Measurements from ENCODE around the gene KCTD2. TPM values are rescaled to one million over a fixed set of nuclear protein-coding genes. Genes with fewer than 3 reads are reported as not detected.

Gene KCTD2
- total and polyA plus RNA-seq, 2 of the 13 experiments (the other 11 are each of a cell fraction or from before 2014, with no cell fraction given), result 28.3 to 32.6 TPM

DNA sequence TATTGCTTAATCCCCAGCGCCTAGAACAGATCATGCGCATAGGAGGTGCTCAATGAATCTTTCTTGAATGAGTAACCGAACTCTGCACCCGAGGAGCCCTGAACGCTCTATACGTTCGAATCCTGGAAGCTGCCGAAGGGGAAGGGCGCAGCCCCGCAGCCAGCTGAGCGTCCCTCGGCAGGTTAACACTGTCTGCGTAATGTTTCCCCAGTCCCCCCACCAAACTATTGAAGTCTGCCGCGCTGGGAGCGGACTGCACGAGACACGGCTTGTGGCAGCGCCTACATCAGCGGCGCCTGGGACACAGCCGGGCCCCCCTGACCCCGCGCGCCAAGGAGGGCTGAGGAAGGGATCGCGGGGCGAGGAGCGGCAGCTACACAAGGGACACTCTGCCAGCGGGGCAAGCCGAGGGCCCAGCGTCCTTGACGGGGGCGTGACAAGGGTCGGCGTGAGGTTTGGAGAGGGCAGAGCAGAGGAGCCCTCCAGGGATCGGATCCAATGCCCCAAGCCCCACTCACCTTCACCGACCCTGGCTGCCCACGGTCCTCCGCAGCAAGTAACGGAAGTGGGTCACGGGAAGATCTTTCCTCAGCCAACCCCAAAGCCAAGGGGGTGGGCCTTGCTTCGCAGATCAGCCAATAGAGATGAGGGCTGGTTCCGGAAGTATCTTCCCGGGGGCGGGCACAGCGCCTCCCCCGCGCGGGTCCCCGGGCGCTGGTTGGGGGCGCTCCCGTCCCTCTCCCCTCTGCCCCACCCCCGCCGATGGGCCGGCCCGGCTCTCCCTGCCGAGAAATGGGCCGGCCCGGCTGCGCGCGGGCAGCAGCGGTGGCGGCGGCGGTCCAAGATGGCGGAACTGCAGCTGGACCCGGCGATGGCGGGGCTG lies at the start of gene KCTD2, which contains the start of gene ATP5PD (continued):
- TF ChIP-seq, protein P1, sequence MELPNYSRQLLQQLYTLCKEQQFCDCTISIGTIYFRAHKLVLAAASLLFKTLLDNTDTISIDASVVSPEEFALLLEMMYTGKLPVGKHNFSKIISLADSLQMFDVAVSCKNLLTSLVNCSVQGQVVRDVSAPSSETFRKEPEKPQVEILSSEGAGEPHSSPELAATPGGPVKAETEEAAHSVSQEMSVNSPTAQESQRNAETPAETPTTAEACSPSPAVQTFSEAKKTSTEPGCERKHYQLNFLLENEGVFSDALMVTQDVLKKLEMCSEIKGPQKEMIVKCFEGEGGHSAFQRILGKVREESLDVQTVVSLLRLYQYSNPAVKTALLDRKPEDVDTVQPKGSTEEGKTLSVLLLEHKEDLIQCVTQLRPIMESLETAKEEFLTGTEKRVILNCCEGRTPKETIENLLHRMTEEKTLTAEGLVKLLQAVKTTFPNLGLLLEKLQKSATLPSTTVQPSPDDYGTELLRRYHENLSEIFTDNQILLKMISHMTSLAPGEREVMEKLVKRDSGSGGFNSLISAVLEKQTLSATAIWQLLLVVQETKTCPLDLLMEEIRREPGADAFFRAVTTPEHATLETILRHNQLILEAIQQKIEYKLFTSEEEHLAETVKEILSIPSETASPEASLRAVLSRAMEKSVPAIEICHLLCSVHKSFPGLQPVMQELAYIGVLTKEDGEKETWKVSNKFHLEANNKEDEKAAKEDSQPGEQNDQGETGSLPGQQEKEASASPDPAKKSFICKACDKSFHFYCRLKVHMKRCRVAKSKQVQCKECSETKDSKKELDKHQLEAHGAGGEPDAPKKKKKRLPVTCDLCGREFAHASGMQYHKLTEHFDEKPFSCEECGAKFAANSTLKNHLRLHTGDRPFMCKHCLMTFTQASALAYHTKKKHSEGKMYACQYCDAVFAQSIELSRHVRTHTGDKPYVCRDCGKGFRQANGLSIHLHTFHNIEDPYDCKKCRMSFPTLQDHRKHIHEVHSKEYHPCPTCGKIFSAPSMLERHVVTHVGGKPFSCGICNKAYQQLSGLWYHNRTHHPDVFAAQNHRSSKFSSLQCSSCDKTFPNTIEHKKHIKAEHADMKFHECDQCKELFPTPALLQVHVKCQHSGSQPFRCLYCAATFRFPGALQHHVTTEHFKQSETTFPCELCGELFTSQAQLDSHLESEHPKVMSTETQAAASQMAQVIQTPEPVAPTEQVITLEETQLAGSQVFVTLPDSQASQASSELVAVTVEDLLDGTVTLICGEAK (IDR thresholded peaks at IDR 0.05), result peak; percentile 78
- TF ChIP-seq, protein P1 (CRISPR knock-in tag; IDR thresholded peaks at IDR 0.05), result no peak
- no peak for TF ChIP-seq PHB2 (IDR thresholded peaks at IDR 0.05; ENCODE audit: partially characterized antibody)
- no peak for TF ChIP-seq SOX6 (IDR thresholded peaks at IDR 0.05)
- peak; percentile 67 for TF ChIP-seq SOX6 (CRISPR knock-in tag; IDR thresholded peaks at IDR 0.05)
- TF ChIP-seq, protein P2, sequence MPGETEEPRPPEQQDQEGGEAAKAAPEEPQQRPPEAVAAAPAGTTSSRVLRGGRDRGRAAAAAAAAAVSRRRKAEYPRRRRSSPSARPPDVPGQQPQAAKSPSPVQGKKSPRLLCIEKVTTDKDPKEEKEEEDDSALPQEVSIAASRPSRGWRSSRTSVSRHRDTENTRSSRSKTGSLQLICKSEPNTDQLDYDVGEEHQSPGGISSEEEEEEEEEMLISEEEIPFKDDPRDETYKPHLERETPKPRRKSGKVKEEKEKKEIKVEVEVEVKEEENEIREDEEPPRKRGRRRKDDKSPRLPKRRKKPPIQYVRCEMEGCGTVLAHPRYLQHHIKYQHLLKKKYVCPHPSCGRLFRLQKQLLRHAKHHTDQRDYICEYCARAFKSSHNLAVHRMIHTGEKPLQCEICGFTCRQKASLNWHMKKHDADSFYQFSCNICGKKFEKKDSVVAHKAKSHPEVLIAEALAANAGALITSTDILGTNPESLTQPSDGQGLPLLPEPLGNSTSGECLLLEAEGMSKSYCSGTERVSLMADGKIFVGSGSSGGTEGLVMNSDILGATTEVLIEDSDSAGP (CRISPR knock-in tag; IDR thresholded peaks at IDR 0.05; ENCODE audit: borderline replicate concordance), result no peak; the same call in none of the 2 replicates
- TF ChIP-seq, protein P3, sequence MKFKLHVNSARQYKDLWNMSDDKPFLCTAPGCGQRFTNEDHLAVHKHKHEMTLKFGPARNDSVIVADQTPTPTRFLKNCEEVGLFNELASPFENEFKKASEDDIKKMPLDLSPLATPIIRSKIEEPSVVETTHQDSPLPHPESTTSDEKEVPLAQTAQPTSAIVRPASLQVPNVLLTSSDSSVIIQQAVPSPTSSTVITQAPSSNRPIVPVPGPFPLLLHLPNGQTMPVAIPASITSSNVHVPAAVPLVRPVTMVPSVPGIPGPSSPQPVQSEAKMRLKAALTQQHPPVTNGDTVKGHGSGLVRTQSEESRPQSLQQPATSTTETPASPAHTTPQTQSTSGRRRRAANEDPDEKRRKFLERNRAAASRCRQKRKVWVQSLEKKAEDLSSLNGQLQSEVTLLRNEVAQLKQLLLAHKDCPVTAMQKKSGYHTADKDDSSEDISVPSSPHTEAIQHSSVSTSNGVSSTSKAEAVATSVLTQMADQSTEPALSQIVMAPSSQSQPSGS (CRISPR knock-in tag; IDR thresholded peaks at IDR 0.05), result peak; percentile 45; the same call in 1 of the 2 replicates
- TF ChIP-seq PHF20 (CRISPR knock-in tag; IDR thresholded peaks at IDR 0.05), result peak; percentile 86
- TF ChIP-seq SRF (IDR thresholded peaks at IDR 0.05; ENCODE audit: low read depth, low read length), result no peak
- no peak for TF ChIP-seq TEAD2 (CRISPR knock-in tag; IDR thresholded peaks at IDR 0.05)
- peak; percentile 73 for TF ChIP-seq ZNF143 (CRISPR knock-in tag; IDR thresholded peaks at IDR 0.05)
- TF ChIP-seq SALL1 (CRISPR knock-in tag; IDR thresholded peaks at IDR 0.05), result peak; percentile 87; the same call in 1 of the 2 replicates
- peak; percentile 60; the same call in 1 of the 2 replicates for TF ChIP-seq EEA1 (CRISPR knock-in tag; IDR thresholded peaks at IDR 0.05; ENCODE audit: borderline replicate concordance)
- TF ChIP-seq ZNF101 (CRISPR knock-in tag; IDR thresholded peaks at IDR 0.05; ENCODE audit: borderline replicate concordance, low read depth), result no peak
- no peak for TF ChIP-seq GZF1 (CRISPR knock-in tag; IDR thresholded peaks at IDR 0.05)
- no peak; the same call in 1 of the 2 replicates for TF ChIP-seq DNMT3B (CRISPR knock-in tag; conservative IDR thresholded peaks at IDR 0.05)

All from HepG2 (cell line).